ENCODE results near the gene ADAP1.
"Not testable (repeated sequence)": the region's sequence is repeated elsewhere in the genome, so short reads cannot be mapped to it uniquely, and the experiment has no call there.

ADAP1 gene

DNA sequence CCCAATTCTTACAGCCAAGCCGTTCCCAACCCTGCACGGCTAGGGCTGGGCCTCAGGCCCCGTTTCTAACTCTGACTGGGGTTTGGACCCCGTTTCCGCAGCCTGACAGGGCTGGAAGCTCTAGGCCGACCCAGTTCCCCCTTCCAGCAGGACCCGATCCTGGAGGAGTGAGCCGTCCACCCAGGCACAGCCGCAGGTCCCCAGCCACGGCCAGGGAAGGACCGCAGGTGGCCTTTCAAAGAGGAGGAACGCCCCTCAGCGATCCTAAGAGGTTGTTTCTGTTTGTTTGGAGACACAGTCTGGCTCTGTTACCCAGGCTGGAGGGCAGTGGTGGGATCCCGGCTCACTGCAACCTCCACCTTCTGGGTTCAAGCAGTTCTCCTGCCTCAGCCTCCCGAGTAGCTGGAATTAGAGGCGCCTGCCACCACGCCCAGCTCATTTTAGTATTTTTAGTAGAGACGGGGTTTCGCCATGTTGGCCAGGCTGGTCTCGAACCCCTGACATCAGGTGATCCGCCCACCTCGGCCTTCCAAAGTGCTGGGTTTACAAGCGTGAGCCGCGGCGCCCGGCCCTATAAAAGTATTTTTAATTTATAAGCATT lies 78.9 kb downstream of the ADAP1 start:
- no peak overlapping the region for H3K4me3 ChIP-seq (ENCODE audit: low read depth, low read length)
- H3K36me3 ChIP-seq (ENCODE audit: control insufficient read depth, insufficient read depth, low read length), result no peaks in the 10 kb centered on the region
- peak overlapping the region; percentile 37 for H3K4me2 ChIP-seq (ENCODE audit: low read length)
- peak overlapping the region; percentile 58 for H2AFZ ChIP-seq
- H3K79me2 ChIP-seq, result peaks cover 24% of the 10 kb centered on the region
- H3K9me3 ChIP-seq (ENCODE audit: control insufficient read depth, low read length), result no peaks in the 10 kb centered on the region
- H3K27me3 ChIP-seq (ENCODE audit: control insufficient read depth, insufficient read depth, low read length), result no peaks in the 10 kb centered on the region
- no peak overlapping the region for H3K9ac ChIP-seq
- peak overlapping the region; percentile 34 for H3K27ac ChIP-seq
- TF ChIP-seq, protein P1, sequence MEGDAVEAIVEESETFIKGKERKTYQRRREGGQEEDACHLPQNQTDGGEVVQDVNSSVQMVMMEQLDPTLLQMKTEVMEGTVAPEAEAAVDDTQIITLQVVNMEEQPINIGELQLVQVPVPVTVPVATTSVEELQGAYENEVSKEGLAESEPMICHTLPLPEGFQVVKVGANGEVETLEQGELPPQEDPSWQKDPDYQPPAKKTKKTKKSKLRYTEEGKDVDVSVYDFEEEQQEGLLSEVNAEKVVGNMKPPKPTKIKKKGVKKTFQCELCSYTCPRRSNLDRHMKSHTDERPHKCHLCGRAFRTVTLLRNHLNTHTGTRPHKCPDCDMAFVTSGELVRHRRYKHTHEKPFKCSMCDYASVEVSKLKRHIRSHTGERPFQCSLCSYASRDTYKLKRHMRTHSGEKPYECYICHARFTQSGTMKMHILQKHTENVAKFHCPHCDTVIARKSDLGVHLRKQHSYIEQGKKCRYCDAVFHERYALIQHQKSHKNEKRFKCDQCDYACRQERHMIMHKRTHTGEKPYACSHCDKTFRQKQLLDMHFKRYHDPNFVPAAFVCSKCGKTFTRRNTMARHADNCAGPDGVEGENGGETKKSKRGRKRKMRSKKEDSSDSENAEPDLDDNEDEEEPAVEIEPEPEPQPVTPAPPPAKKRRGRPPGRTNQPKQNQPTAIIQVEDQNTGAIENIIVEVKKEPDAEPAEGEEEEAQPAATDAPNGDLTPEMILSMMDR (IDR thresholded peaks at IDR 0.05), result no peak
- no peaks in the 10 kb centered on the region for H3K4me1 ChIP-seq

- Histone ChIP-seq H3K36me3 (ENCODE audit: control insufficient read depth, insufficient read depth, low read length) (no peaks in the 10 kb centered on the region), H2AFZ (no peak overlapping the region), H3K79me2 (peaks cover 19% of the 10 kb centered on the region), H3K27me3 (ENCODE audit: control insufficient read depth, insufficient read depth, low read length) (no peaks in the 10 kb centered on the region), H3K9me3 (ENCODE audit: control insufficient read depth, low read length) (no peaks in the 10 kb centered on the region), H3K4me3 (ENCODE audit: low read depth, low read length) (no peak overlapping the region), H3K9ac (no peak overlapping the region), H3K4me2 (ENCODE audit: low read length) (no peak overlapping the region), H3K4me1 (no peaks in the 10 kb centered on the region), H3K27ac (no peak overlapping the region)
- TF ChIP-seq, protein P1 (IDR thresholded peaks at IDR 0.05), result no peak
These were observed 79.4 kb downstream of the ADAP1 start for GRCh38 chr7:875051-875450.

DNA sequence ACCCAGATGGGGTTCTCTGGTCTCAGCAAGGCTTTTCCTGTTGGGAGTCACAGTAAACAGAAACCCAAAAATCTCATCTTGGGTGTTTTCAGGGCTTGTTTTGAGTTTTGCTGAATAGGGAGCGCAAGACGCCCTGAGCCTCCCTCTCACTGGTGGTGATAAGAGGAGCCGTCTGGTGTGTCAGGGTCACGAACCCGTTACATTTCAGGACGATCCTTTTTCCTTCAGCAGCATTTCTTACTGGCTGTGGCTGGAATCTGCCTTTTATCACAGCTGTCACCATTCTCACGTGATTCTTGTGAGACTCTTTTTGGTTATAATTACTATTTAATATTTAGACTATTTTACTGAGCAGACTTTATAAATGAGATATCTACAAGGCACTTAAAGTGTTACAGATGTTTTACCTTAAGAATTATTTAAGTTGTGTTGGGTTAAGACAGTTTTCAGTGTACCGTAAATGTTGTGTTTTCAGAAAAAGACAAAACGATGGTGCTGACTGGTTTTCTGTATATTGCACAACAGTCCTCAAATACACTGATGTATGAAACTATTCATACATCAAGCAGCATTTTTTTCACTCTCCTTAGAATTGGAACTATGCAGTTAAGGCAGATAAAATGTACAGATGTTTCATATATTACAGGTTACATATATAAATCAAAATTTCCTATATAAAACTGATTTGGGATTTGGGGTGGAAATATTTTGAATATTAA lies 80.3 kb downstream of the ADAP1 start:
- Histone ChIP-seq H3K9ac (no peak overlapping the region), H3K27me3 (ENCODE audit: control insufficient read depth, insufficient read depth, low read length) (no peaks in the 10 kb centered on the region), H3K4me3 (ENCODE audit: low read depth, low read length) (no peak overlapping the region), H3K27ac (peak overlapping the region; percentile 9), H3K9me3 (ENCODE audit: control insufficient read depth, low read length) (no peaks in the 10 kb centered on the region), H3K4me1 (no peaks in the 10 kb centered on the region), H3K4me2 (ENCODE audit: low read length) (no peak overlapping the region), H3K79me2 (peaks cover 10% of the 10 kb centered on the region), H3K36me3 (ENCODE audit: control insufficient read depth, insufficient read depth, low read length) (no peaks in the 10 kb centered on the region), H2AFZ (no peak overlapping the region)
- TF ChIP-seq, protein P1 (IDR thresholded peaks at IDR 0.05), result no peak

DNA sequence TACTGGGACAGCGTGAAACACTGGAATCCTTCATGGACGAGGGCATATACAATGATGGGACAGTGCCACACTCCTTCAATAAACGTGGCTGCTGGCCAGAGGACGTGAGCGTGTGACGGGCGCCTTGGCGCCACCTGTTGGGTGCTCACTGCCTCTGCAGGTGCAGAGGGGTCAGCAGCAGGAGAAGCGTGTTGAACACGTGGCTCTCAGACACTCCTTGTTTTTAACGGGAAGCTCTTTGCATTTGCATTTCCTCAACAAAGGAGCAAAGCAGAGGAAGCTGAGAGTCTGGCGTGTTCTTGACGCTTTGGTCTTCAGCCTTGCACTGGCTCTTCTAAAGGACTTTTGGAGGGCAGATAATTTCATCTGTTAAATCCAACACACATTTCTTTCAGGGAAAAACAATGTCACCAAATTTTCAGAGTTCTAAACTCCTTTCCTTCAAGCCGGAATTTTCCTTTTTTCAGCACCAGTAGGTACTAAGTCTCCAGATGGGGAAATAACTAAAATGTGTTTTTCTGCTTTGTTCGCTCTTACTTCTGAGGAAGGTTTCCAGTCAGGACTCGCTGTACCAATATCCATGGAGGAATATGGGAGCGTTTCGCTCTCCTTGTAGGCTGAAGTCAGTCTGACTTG lies 81.0 kb downstream of the ADAP1 start:
- Histone ChIP-seq H3K9ac (no peak overlapping the region), H3K79me2 (peaks cover 3% of the 10 kb centered on the region)
- TF ChIP-seq, protein P1 (IDR thresholded peaks at IDR 0.05), result peak; percentile 85

GRCh38 chr7:872685-873084 lies 81.8 kb downstream of the ADAP1 start:
- not testable (repeated sequence) for H3K4me3 ChIP-seq (ENCODE audit: low read depth, low read length); H3K9ac ChIP-seq; H3K4me1 ChIP-seq; H3K36me3 ChIP-seq (ENCODE audit: control insufficient read depth, insufficient read depth, low read length); H3K79me2 ChIP-seq; H3K27me3 ChIP-seq (ENCODE audit: control insufficient read depth, insufficient read depth, low read length); H2AFZ ChIP-seq; H3K9me3 ChIP-seq (ENCODE audit: control insufficient read depth, low read length); H3K27ac ChIP-seq; H3K4me2 ChIP-seq (ENCODE audit: low read length)

More for the DNA sequence above, 81.0 kb downstream of the ADAP1 start:
- H2AFZ ChIP-seq, result no peak overlapping the region
- no peaks in the 10 kb centered on the region for H3K27me3 ChIP-seq (ENCODE audit: control insufficient read depth, insufficient read depth, low read length)
- H3K27ac ChIP-seq, result peak overlapping the region; percentile 9
- no peak overlapping the region for H3K4me2 ChIP-seq (ENCODE audit: low read length)
- H3K9me3 ChIP-seq (ENCODE audit: control insufficient read depth, low read length), result no peaks in the 10 kb centered on the region
- H3K4me1 ChIP-seq, result no peaks in the 10 kb centered on the region
- H3K4me3 ChIP-seq (ENCODE audit: low read depth, low read length), result no peak overlapping the region
- H3K36me3 ChIP-seq (ENCODE audit: control insufficient read depth, insufficient read depth, low read length), result no peaks in the 10 kb centered on the region

Data from parathyroid adenoma (tissue), 2 donors.